ENCODE results near the gene UNC13B. TPM values are rescaled to one million over a fixed set of nuclear protein-coding genes. Genes with fewer than 3 reads are reported as not detected.
A peak's percentile ranks its signal among the peaks of the same experiment; 100 is the strongest.
"Not testable (repeated sequence)": the region's sequence is repeated elsewhere in the genome, so short reads cannot be mapped to it uniquely, and the experiment has no call there.

Gene UNC13B
- total RNA-seq, 1 experiment from 2014 or later: 49.5 TPM

DNA sequence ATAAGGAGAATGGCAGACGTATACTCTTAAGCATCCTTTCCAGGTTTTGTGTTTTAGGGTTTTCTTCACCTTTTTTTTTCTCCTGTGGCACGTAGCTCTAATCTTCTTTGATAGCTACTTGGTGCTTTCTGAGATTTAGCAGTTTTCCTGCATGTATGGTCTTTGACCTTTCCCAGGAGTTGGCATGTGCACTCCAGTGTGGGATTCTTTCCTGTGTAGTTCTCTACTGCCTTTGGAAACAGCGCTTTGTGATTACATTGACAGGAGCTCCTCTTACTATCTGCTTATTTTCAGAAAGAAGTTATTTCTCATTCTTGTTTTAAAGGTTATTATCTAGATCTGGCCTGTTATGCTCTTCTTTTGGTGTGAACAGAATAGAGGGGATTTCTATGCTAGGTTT, 65.5 kb downstream of the UNC13B start:
- Histone ChIP-seq H3K36me3 (replicated peaks; ENCODE audit: control insufficient read depth, insufficient read depth, low read length) (no peaks in the 10 kb centered on the region), H3K4me3 (ENCODE audit: insufficient read depth, low read depth, low read length) (no peak overlapping the region), H3K27me3 (ENCODE audit: control insufficient read depth, insufficient read depth, low read length) (no peaks in the 10 kb centered on the region)
- DNase-seq: no peak

DNA sequence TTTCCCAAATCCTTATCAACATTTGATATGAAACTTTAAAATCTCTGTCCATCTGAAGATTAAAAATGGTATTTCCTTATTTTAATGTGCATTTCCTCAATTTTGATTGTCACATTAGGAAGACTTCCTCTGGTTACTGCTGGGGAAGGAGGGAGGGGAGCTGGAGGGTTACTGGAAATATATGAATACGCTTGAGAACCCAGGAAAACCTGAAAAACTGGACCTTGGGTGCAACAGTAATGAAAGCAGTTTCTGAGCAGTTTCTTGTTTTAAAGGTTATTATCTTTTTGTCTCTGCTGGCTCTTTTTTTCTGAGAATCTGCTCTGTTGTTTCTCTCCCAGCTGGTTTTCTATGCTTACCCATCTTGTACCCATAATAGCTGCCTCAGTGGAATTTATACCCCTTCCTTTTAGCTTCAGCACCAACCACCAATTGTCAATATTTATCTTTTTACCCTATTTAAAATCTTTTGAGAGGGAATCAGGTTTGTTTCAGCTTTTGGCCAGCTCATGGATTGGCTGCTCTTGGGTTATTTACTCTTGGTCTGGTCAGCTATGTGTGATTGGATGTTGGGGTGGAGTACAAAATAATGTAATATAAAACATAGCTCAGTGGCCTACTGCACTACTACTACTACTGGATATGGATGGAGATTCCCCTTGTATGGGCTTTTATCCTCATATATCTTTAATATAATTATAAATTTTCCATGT, 67.4 kb downstream of the UNC13B start:
- Histone ChIP-seq H3K4me3 (ENCODE audit: insufficient read depth, low read depth, low read length) (no peak overlapping the region), H3K36me3 (replicated peaks; ENCODE audit: control insufficient read depth, insufficient read depth, low read length) (no peaks in the 10 kb centered on the region), H3K27me3 (ENCODE audit: control insufficient read depth, insufficient read depth, low read length) (no peaks in the 10 kb centered on the region)
- DNase-seq: no peak

DNA sequence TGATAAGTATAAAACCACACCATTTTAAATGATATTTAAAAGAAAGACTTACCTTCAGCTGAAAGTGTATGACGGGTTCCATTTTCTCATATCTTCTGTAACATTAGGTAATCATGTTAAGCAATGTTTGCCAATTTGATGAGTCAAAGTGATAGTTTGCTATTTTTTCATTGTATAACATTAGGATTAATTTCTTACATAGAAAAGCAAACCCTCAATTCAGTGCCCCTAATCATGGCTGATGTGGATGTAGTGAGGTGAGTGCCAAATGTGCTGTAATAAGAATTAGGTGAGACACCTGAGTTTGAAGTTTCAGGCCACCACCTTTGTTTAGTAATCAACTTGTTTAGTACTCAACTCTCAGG, 68.0 kb downstream of the UNC13B start:
- Histone ChIP-seq H3K4me3 (ENCODE audit: insufficient read depth, low read depth, low read length) (no peak overlapping the region), H3K36me3 (replicated peaks; ENCODE audit: control insufficient read depth, insufficient read depth, low read length) (no peaks in the 10 kb centered on the region), H3K27me3 (ENCODE audit: control insufficient read depth, insufficient read depth, low read length) (no peaks in the 10 kb centered on the region)
- no peak for DNase-seq

DNA sequence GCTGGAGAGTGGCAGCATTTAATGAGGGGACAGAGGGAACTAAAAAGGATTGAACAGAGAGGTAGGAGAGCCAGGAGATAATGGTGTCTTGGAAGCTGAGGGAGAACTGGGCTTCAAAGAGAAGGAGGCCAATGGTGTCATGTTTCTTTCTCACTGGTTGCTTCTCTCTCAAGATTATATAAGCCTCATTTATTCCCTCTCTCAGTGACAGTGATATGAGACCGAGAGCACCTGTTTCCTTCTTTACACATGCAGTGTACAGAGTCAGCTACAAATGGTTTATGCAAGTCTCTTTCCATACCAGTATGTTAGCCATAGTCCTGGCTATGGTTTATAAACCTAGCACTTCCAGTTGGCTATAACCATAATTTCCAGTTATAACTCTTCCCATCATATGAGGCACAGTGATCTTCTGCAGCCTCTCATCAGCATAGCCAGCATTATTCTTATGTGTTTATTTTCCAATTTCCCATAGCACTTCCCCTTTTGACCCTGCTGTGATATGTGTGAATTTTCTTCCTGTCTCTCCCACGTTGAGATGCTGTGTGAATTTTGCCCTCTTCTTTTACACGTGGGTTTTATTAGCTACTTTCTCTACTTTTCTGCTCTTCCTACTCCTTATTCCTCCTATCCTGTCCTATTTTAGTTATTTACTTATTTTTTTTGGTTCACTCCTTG, 71.2 kb downstream of the UNC13B start:
- Histone ChIP-seq H3K36me3 (replicated peaks; ENCODE audit: control insufficient read depth, insufficient read depth, low read length) (no peaks in the 10 kb centered on the region; the same call in none of the 2 replicates), H3K27me3 (ENCODE audit: control insufficient read depth, insufficient read depth, low read length) (no peaks in the 10 kb centered on the region), H3K4me3 (ENCODE audit: insufficient read depth, low read depth, low read length) (no peak overlapping the region)
- DNase-seq: no peak

DNA sequence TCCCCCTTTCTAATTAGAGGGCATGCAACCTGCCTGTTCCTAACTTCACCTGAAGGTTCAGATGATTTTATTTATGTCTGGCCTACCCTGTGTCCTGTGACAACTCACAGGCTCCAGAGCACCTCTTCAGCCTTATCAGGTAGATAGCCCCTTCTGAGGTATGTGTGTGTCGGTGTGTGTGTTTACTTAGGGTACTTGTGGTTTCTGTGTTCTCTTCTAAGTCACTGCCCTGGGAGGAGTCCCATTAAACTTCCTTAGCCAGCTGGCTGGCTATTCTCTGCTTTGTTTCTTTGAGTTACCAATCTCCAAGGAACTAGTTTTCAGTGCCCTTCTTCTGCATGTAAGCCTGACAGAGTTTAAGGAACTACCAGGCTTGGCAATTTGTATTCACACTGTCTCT, 74.9 kb downstream of the UNC13B start:
- H3K36me3 ChIP-seq (replicated peaks; ENCODE audit: control insufficient read depth, insufficient read depth, low read length): no peaks in the 10 kb centered on the region; the same call in none of the 2 replicates
- no peak overlapping the region for H3K4me3 ChIP-seq (ENCODE audit: insufficient read depth, low read depth, low read length)
- no peak for DNase-seq
- H3K27me3 ChIP-seq (ENCODE audit: control insufficient read depth, insufficient read depth, low read length): no peaks in the 10 kb centered on the region

DNA sequence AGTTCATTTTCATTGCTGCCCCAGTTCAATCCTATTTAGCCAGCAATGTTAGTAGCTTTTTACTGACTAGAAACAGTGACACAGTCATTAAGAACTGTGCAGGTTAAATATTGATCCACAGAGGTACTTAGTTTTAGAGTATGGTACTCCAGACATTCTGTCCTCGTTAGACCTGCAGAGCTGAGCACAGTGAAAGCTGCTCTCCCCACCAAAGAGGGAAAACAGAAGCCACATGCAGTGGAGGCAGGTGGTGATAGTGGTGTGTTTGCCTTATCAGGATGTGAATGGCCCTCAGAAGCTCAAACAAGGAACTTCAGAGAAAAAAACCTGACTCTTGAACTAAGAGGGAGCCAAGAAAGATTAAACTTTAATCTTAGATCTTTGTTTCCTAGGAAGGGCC, 75.5 kb downstream of the UNC13B start:
- Histone ChIP-seq H3K36me3 (replicated peaks; ENCODE audit: control insufficient read depth, insufficient read depth, low read length) (no peaks in the 10 kb centered on the region; the same call in none of the 2 replicates), H3K4me3 (ENCODE audit: insufficient read depth, low read depth, low read length) (no peak overlapping the region), H3K27me3 (ENCODE audit: control insufficient read depth, insufficient read depth, low read length) (no peaks in the 10 kb centered on the region)
- DNase-seq: no peak

DNA sequence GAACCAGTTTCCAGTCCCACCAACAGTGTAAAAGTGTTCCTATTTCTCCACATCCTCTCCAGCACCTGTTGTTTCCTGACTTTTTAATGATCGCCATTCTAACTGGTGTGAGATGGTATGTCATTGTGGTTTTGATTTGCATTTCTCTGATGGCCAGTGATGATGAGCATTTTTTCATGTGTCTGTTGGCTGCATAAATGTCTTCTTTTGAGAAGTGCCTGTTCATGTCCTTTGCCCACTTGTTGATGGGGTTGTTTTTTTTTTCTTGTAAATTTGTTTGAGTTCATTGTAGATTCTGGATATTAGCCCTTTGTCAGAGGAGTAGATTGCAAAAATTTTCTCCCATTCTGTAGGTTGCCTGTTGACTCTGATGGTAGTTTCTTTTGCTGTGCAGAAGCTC, 84.1 kb downstream of the UNC13B start:
- H3K27me3 ChIP-seq (ENCODE audit: control insufficient read depth, insufficient read depth, low read length); H3K4me3 ChIP-seq (ENCODE audit: insufficient read depth, low read depth, low read length); H3K36me3 ChIP-seq (replicated peaks; ENCODE audit: control insufficient read depth, insufficient read depth, low read length); DNase-seq: not testable (repeated sequence)

DNA sequence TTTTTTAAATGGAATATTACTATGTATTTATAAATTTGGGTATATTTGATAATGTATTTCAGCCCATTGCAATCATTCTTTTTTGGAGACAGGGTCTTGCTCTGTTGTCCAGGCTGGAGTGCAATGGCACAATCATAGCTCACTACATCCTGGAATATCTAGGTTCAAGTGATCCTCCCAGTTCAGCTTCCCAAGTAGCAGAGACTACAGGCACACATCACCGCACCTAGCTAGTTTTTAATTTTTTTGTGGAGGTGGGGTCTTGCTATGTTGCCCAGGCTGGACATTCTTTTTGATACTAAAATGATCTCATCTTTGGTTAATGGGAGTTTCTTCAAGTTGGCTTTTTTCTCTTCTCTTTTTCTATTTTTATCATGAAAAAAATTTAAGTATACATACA, 91.3 kb downstream of the UNC13B start:
- no peak overlapping the region for H3K4me3 ChIP-seq (ENCODE audit: insufficient read depth, low read depth, low read length)
- no peaks in the 10 kb centered on the region for H3K27me3 ChIP-seq (ENCODE audit: control insufficient read depth, insufficient read depth, low read length)
- DNase-seq: no peak
- no peaks in the 10 kb centered on the region for H3K36me3 ChIP-seq (replicated peaks; ENCODE audit: control insufficient read depth, insufficient read depth, low read length)

DNA sequence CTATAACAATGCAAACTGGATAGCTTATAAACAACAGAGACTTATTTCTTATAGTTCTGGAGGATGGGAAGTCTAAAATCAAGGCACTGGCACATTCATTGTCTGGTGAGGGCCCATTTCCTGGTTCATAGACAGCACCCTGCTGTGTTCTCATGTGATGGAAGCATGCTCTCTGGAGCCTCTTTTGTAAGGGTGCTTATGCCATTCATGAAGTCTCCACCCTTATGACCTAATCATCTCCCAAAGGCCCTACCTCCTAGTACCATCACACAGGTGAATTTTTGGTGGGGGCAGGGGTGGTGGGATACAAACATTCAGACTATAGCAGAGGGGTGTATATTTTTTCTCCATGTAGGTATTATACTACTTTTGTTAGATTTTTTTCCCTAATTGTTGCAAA, 92.4 kb downstream of the UNC13B start:
- no peaks in the 10 kb centered on the region for H3K36me3 ChIP-seq (replicated peaks; ENCODE audit: control insufficient read depth, insufficient read depth, low read length)
- DNase-seq: peak; percentile 1
- H3K4me3 ChIP-seq (ENCODE audit: insufficient read depth, low read depth, low read length): no peak overlapping the region
- H3K27me3 ChIP-seq (ENCODE audit: control insufficient read depth, insufficient read depth, low read length): no peaks in the 10 kb centered on the region

DNA sequence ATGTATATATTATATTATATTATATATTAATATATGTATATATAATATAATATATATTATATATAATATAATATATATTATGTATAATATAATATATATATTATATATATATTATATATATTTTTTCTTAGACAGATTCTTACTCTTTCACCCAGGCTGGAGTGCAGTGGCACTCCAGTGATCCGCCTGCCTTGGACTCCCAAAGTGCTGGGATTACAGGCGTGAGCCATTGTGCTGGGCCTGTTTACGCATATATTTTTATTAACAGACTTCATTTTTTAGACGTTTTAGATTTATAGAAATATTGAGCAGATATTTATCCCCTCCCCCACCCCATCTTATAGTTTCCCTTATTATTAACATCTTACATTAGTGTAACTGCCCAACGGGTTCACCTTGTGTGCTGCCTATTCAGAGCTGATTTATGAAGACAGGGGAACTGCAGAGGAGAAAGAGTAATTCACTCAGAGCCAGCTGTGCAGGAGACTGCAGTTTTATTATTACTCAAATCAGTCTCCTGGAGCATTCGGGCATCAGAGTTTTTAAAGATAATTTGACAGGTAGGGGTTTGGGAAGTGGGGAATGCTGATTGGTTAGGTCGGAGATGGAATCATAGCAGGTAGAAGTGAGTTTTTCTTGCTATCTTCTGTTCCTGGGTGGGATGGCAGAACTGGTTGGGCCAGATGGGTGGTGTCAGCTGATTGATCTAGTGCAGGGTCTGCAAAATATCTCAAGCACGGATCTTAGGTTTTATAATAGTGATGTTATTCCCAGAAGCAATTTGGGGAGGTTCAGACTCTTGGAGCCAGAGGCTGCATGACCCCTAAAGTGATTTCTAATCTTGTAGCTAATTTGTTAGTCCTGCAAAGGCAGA, 93.4 kb downstream of the UNC13B start:
- H3K36me3 ChIP-seq (replicated peaks; ENCODE audit: control insufficient read depth, insufficient read depth, low read length): no peaks in the 10 kb centered on the region
- DNase-seq: no peak
- H3K27me3 ChIP-seq (ENCODE audit: control insufficient read depth, insufficient read depth, low read length): no peaks in the 10 kb centered on the region
- H3K4me3 ChIP-seq (ENCODE audit: insufficient read depth, low read depth, low read length): no peak overlapping the region

DNA sequence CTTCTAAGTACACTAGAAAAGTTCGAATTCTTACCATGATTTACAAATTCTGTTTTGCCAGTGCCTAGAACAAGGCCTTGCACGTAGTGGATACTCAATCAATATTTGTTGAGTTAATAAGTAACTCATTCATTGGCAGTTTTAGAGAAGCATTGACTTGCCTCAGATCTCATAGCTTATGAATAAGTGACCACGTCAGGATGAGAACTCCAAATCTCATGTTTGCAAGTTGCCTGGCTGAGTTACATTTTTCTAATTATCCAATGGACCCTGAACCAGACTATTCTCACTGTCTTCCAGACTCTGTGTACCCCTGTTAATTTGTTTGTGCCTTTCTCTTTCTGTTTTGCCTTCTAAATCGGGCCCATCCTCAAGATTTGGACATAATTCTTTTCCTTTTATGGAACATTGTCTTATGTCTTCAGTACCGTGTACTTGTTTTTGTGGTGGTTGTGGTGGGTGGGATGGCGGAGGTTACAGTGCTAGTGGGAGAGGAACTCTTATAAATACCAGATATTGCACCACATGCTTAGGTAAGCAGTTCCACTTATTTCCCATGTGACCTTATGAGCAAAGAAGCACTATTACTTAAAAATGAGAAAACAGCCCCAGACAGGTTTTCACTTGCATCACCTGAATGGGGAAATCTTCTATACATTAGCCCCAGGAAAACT, 96.3 kb downstream of the UNC13B start:
- Histone ChIP-seq H3K36me3 (replicated peaks; ENCODE audit: control insufficient read depth, insufficient read depth, low read length) (no peaks in the 10 kb centered on the region), H3K4me3 (ENCODE audit: insufficient read depth, low read depth, low read length) (no peak overlapping the region), H3K27me3 (ENCODE audit: control insufficient read depth, insufficient read depth, low read length) (no peaks in the 10 kb centered on the region)
- no peak for DNase-seq

DNA sequence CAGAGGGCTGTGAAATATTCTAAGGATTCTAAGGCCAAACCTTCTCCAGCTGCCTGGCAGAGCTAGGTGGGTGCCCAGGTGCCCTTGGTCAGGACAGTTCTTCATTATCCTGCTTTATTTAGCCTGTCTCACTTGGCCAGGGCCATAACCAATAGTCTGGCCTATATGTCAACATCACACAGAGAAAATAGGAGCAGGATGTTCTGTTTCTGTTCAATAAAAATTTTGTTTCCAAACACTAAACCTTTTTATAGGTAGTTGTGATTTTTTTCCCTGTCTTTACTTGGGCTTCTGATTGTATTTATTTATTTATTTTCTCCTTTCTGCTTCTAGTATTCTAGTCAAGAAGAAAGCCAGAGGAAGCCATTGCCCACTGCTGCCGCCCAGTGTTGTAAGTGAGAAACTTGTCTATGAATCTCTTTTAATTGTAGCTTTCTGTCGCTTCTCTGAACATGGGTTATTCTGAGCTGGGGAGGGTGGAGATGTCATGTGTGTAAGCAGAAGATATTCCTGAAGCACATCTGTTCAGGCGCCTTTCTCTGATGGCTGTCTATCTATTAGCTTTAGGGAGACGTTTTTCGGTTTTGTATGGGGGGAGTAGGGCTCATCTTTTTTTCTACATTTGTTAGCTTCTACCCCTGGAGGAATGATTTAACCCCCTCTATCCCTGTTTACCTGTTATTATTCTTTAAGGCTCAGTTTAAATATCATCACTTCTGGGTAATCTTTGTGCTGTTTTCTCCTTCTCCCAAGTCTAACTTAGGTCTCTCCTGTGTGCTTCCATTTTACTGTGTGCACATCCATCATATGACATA, 97.1 kb downstream of the UNC13B start:
- H3K4me3 ChIP-seq (ENCODE audit: insufficient read depth, low read depth, low read length): no peak overlapping the region
- DNase-seq: peak; percentile 5
- H3K27me3 ChIP-seq (ENCODE audit: control insufficient read depth, insufficient read depth, low read length): no peaks in the 10 kb centered on the region
- H3K36me3 ChIP-seq (replicated peaks; ENCODE audit: control insufficient read depth, insufficient read depth, low read length): no peaks in the 10 kb centered on the region

DNA sequence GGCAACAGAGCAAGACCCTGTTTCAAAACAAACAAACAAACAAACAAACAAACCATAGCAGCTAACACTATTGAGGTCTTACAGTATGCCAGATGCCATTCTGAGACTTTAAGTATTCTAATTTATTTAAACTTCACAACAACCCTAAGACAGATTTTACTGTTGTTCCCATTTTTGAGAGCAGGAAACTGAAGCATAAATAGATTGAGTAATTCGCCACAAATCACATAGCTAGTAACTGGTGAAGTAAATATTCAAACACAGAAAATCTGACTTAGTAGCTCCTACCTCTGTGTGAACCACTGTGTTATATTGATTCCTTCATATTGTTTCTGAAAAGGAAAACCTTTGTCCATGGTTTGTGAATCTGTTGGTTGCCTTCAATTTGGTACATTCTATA, 98.4 kb downstream of the UNC13B start:
- Histone ChIP-seq H3K36me3 (replicated peaks; ENCODE audit: control insufficient read depth, insufficient read depth, low read length) (no peaks in the 10 kb centered on the region), H3K4me3 (ENCODE audit: insufficient read depth, low read depth, low read length) (no peak overlapping the region), H3K27me3 (ENCODE audit: control insufficient read depth, insufficient read depth, low read length) (no peaks in the 10 kb centered on the region)
- no peak for DNase-seq

DNA sequence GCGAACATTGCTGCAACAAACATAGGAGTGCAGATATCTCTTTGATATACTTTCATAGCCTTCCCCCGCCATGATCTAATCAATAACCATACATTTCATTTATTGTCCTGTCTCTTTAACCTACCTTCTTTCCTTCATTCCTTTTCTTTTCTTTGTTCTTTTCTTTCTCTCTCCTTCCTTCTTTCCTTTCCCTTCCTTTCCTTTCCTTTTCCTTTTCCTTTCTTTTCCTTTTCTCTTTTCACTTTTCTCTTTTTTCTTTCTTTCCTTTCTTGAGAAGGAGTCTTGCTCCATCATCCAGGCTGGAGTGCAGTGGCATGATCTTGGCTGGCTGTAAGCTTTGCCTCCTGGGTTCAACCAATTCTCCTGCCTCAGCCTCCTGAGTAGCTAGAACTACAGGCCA, 100.3 kb downstream of the UNC13B start:
- Histone ChIP-seq H3K27me3 (ENCODE audit: control insufficient read depth, insufficient read depth, low read length) (no peaks in the 10 kb centered on the region), H3K36me3 (replicated peaks; ENCODE audit: control insufficient read depth, insufficient read depth, low read length) (no peaks in the 10 kb centered on the region), H3K4me3 (ENCODE audit: insufficient read depth, low read depth, low read length) (no peak overlapping the region)
- DNase-seq: no peak
